ENCODE measurements around the gene PLXNA1. TPM values are rescaled to one million over a fixed set of nuclear protein-coding genes. Genes with fewer than 3 reads are reported as not detected.

PLXNA1 gene
- total RNA-seq, 1 donor from 2014 or later: 26.4 TPM

- DNase-seq: no peak
- intact Hi-C loops (cut with micrococcal nuclease): no loop called here
- no peak for TF ChIP-seq CTCF (IDR thresholded peaks at IDR 0.05; ENCODE audit: borderline replicate concordance)
- Histone ChIP-seq H3K9me3 (replicated peaks) (no peaks in the 10 kb centered on the region), H3K27ac (replicated peaks) (no peak overlapping the region), H3K36me3 (no peaks in the 10 kb centered on the region), H3K4me1 (peaks cover 49% of the 10 kb centered on the region), H3K27me3 (ENCODE audit: low read depth) (no peaks in the 10 kb centered on the region), H3K4me3 (no peak overlapping the region)
These were observed 21.9 kb downstream of the PLXNA1 start for GRCh38 chr3:127004641-127005397.

GRCh38 chr3:127005864-127006500 lies 23.1 kb downstream of the PLXNA1 start:
- intact Hi-C loops (cut with micrococcal nuclease): no loop called here
- no peak for TF ChIP-seq CTCF (IDR thresholded peaks at IDR 0.05; ENCODE audit: borderline replicate concordance)
- H3K36me3 ChIP-seq: no peaks in the 10 kb centered on the region
- H3K4me1 ChIP-seq: peaks cover 51% of the 10 kb centered on the region
- no peak for DNase-seq
- no peak overlapping the region for H3K27ac ChIP-seq (replicated peaks)
- no peak overlapping the region for H3K4me3 ChIP-seq
- no peaks in the 10 kb centered on the region for H3K27me3 ChIP-seq (ENCODE audit: low read depth)
- H3K9me3 ChIP-seq (replicated peaks): no peaks in the 10 kb centered on the region

DNA sequence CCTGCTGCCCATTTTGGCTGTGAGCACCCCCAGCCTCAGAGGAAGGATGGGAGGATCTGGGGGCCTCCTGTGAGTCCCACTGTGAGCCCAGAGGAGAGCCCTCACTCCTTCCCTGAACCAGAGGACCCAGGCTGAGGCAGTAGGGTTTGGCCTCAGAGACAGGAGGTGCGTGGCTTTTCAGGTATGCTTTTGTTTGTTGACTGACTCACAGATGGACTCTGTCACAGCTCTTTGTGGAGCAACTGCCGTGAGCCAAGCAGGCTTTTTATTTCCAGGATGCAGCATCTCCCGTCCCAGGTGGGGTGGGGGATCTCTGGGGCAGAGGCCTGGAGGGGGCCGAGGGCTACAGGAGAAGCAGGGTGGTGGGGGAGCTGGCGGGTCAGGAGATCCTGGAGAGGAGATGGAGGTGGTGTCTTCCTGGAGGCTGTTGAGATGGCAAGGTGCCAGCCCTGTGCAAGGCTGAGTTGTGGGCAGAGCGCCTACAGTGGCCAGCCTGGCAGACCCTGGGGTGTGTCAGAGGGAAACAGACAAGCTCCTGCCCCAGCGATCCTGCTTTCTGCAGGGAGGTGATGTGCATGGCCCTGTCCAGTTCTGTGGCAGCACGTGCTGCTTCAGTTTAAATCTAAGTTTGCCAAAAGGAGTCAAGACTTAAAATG lies 24.0 kb downstream of the PLXNA1 start:
- DNase-seq: no peak
- Histone ChIP-seq H3K27ac (replicated peaks) (no peak overlapping the region), H3K4me1 (peaks cover 50% of the 10 kb centered on the region), H3K36me3 (peaks cover 2% of the 10 kb centered on the region), H3K4me3 (no peak overlapping the region), H3K27me3 (ENCODE audit: low read depth) (no peaks in the 10 kb centered on the region), H3K9me3 (replicated peaks) (no peaks in the 10 kb centered on the region)
- intact Hi-C loops (cut with micrococcal nuclease): no loop called here
- no peak for TF ChIP-seq CTCF (IDR thresholded peaks at IDR 0.05; ENCODE audit: borderline replicate concordance)

- intact Hi-C loops (cut with micrococcal nuclease): no loop called here
These were observed 25.3 kb downstream of the PLXNA1 start for GRCh38 chr3:127008236-127008635.

More at GRCh38 chr3:127008236-127008635, 25.3 kb downstream of the PLXNA1 start:
- no peak for DNase-seq
- Histone ChIP-seq H3K27me3 (ENCODE audit: low read depth) (no peaks in the 10 kb centered on the region), H3K4me3 (no peak overlapping the region), H3K4me1 (peaks cover 38% of the 10 kb centered on the region), H3K36me3 (peaks cover 10% of the 10 kb centered on the region), H3K27ac (replicated peaks) (no peak overlapping the region), H3K9me3 (replicated peaks) (no peaks in the 10 kb centered on the region)
- no peak for TF ChIP-seq CTCF (IDR thresholded peaks at IDR 0.05; ENCODE audit: borderline replicate concordance)
